ENCODE results near the gene EIF2S1. TPM values are rescaled to one million over a fixed set of nuclear protein-coding genes. Genes with fewer than 3 reads are reported as not detected.
A peak's percentile ranks its signal among the peaks of the same experiment; 100 is the strongest.

Gene EIF2S1
- total RNA-seq, 6 experiments from 2014 or later = 163 to 218 (median 178) TPM

DNA sequence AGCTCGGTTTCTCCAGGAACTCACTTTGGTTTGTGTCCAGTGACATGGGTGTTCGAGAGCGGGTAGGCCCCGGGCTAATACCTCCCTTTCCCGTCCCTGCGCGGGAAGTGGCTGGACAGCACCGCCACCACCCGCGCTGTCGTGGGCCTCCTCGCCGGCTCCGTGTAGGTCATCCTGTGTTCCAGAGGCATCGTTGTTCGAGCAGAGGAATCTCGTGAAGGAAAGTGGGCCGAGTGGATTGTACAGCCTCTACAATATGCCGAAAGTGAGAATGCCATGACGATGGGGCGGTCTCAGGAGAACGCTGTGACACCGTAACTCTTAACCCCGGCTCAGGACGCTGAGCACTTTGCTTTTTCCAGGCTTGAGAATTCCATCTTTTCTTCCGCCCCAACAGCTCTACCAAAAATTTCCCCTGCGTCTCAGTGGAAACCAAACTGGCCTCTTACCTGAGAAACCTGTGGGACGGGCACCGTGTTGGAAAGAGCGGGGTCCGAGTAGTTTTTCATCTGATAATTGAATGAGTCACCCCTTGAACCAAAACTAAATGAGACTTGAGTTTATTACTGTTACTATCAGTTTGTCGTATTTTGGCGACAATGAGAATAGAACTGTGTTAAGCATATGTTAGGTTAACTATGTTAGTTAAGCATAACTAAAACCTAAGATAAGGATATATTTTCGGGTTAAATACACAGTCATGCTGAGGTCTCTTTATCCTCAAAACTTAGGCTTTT lies 510 bp downstream of the EIF2S1 start:
- Mint-ChIP-seq H3K27ac (peak overlapping the region; percentile 100), H3K27me3 (ENCODE audit: insufficient read depth) (peaks cover 6% of the 10 kb centered on the region), H3K4me3 (peak overlapping the region; percentile 97), H3K9me3 (no peaks in the 10 kb centered on the region), H3K36me3 (ENCODE audit: low read depth) (peaks cover 47% of the 10 kb centered on the region), H3K4me1 (ENCODE audit: low read depth) (peaks cover 62% of the 10 kb centered on the region)
- no peak for DNase-seq
- TF ChIP-seq CTCF (IDR thresholded peaks at IDR 0.05) = no peak

GRCh38 chr14:67365476-67365875 lies 5.3 kb downstream of the EIF2S1 start:
- H3K36me3 Mint-ChIP-seq (ENCODE audit: low read depth) = peaks cover 36% of the 10 kb centered on the region
- H3K9me3 Mint-ChIP-seq = no peaks in the 10 kb centered on the region
- H3K4me3 Mint-ChIP-seq = no peak overlapping the region
- H3K27me3 Mint-ChIP-seq (ENCODE audit: insufficient read depth) = peaks cover 2% of the 10 kb centered on the region; the same call in 1 of the 2 replicates
- no peak overlapping the region for H3K27ac Mint-ChIP-seq
- DNase-seq = no peak
- H3K4me1 Mint-ChIP-seq (ENCODE audit: low read depth) = peaks cover 40% of the 10 kb centered on the region
- no peak for TF ChIP-seq CTCF (IDR thresholded peaks at IDR 0.05)

- Mint-ChIP-seq H3K4me3 (no peak overlapping the region), H3K9me3 (no peaks in the 10 kb centered on the region), H3K27ac (peak overlapping the region; percentile 68), H3K36me3 (ENCODE audit: low read depth) (peaks cover 35% of the 10 kb centered on the region), H3K27me3 (ENCODE audit: insufficient read depth) (no peaks in the 10 kb centered on the region), H3K4me1 (ENCODE audit: low read depth) (peaks cover 17% of the 10 kb centered on the region)
- DNase-seq = no peak
- no peak for TF ChIP-seq CTCF (IDR thresholded peaks at IDR 0.05)
These were observed 10.7 kb downstream of the EIF2S1 start for GRCh38 chr14:67370830-67371229.

GRCh38 chr14:67371247-67372148 lies 11.4 kb downstream of the EIF2S1 start:
- peaks cover 33% of the 10 kb centered on the region for H3K36me3 Mint-ChIP-seq (ENCODE audit: low read depth)
- H3K27me3 Mint-ChIP-seq (ENCODE audit: insufficient read depth) = no peaks in the 10 kb centered on the region
- no peak for TF ChIP-seq CTCF (IDR thresholded peaks at IDR 0.05)
- no peak for DNase-seq
- H3K4me1 Mint-ChIP-seq (ENCODE audit: low read depth) = peaks cover 17% of the 10 kb centered on the region
- H3K9me3 Mint-ChIP-seq = no peaks in the 10 kb centered on the region
- H3K27ac Mint-ChIP-seq = no peak overlapping the region
- no peak overlapping the region for H3K4me3 Mint-ChIP-seq

DNA sequence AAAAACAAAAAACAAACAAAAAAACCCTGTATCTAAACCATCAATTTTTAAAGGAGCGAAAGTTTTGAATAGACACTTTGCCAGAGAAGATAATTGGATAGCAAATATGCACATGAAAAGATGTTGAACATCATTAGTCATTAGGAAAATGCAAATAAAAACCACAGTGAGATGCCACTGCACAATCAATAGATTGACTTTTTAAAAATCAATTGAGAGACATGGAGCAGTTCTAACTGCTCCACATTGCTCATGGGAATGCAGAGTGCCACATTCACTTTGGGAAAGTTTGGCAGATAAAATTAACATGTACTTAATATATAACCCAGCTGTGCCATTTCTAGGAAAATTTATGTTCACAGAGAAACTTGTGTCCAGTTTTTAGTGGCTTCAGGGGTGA lies 12.7 kb downstream of the EIF2S1 start:
- H3K9me3 Mint-ChIP-seq = no peaks in the 10 kb centered on the region
- peaks cover 34% of the 10 kb centered on the region for H3K36me3 Mint-ChIP-seq (ENCODE audit: low read depth)
- no peaks in the 10 kb centered on the region for H3K27me3 Mint-ChIP-seq (ENCODE audit: insufficient read depth)
- H3K27ac Mint-ChIP-seq = no peak overlapping the region
- peaks cover 17% of the 10 kb centered on the region for H3K4me1 Mint-ChIP-seq (ENCODE audit: low read depth)
- no peak for DNase-seq
- no peak for TF ChIP-seq CTCF (IDR thresholded peaks at IDR 0.05)
- H3K4me3 Mint-ChIP-seq = no peak overlapping the region

Measured in HFFc6 (cell line).